ENCODE data around the gene PEBP1.

DNA sequence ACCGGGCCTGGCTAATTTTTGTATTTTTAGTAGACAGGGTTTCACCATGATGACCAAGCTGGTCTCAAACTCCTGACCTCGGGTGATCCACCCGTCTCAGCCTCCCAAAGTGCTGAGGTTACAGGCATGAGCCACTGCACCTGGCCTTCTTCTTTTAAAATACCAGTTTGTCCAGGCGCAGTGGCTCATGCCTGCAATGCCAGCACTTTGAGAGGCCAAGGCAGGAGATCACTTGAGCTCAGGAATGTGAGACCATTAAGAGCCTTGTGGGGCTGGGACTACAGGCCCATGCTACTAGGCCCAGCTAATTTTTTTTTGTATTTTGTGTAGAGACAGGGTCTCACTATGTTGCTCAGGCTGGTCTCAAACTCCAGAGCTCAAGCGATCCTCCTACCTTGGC lies 8.1 kb upstream of the PEBP1 start:
- no peak for TF ChIP-seq CTCF (IDR thresholded peaks at IDR 0.05)
- no peak for TF ChIP-seq POLR2A (IDR thresholded peaks at IDR 0.05)

All from right lobe of liver (tissue), 4 donors.